Mesendoderm (in vitro differentiated cells): Measurements from ENCODE around the gene RXRG.

Source experiments
- DNase-seq: peaks from one replicate; pipeline ENCODE4 v3.0.0; 2013
- H2AK5ac ChIP-seq: 2 replicates; pipeline ENCODE4 v1.6.1; 2013; ENCODE audit warnings: low read length, inconsistent platforms
- H2BK120ac ChIP-seq: 2 replicates; pipeline ENCODE4 v1.6.1; 2013; ENCODE audit warnings: low read depth, mild to moderate bottlenecking, low read length, moderate library complexity, mixed read lengths
- H2BK15ac ChIP-seq: replicated peaks from 2 replicates; pipeline ENCODE4 v1.6.1; 2013; ENCODE audit warnings: low read depth, mild to moderate bottlenecking, moderate library complexity
- H2BK5ac ChIP-seq: 2 replicates; pipeline ENCODE4 v1.6.1; 2013; ENCODE audit warnings: low read length, inconsistent platforms
- H3K18ac ChIP-seq: 2 replicates; pipeline ENCODE4 v1.6.1; 2013; ENCODE audit warnings: mild to moderate bottlenecking, low read length, mixed read lengths
- H3K23ac ChIP-seq: one replicate; pipeline ENCODE4 v1.6.1; 2013; ENCODE audit warnings: low read length
- H3K27ac ChIP-seq: 2 replicates; pipeline ENCODE4 v1.5.1; 2013; ENCODE audit warnings: low read depth, mild to moderate bottlenecking, inconsistent platforms, low read length, moderate library complexity
- H3K27me3 ChIP-seq: 2 replicates; pipeline ENCODE4 v1.6.1; 2013; ENCODE audit warnings: low read length, control low read depth, mild to moderate bottlenecking, inconsistent platforms; ENCODE audit not compliant: insufficient read depth, poor library complexity
- H3K36me3 ChIP-seq: 2 replicates; pipeline ENCODE4 v1.6.1; 2013; ENCODE audit warnings: low read length, inconsistent platforms; ENCODE audit not compliant: control insufficient read depth, insufficient read depth
- H3K4ac ChIP-seq: one replicate; pipeline ENCODE4 v1.6.1; 2013; ENCODE audit warnings: low read depth, mild to moderate bottlenecking, low read length, moderate library complexity
- H3K4me1 ChIP-seq: 2 replicates; pipeline ENCODE4 v1.6.1; 2013; ENCODE audit warnings: low read depth, low read length, inconsistent platforms; ENCODE audit not compliant: control insufficient read depth
- H3K4me2 ChIP-seq: 2 replicates; pipeline ENCODE4 v1.6.1; 2013; ENCODE audit warnings: low read length
- H3K4me3 ChIP-seq: 2 replicates; pipeline ENCODE4 v1.5.1; 2013; ENCODE audit warnings: mild to moderate bottlenecking, low read length
- H3K56ac ChIP-seq: one replicate; pipeline ENCODE4 v1.6.1; 2013; ENCODE audit warnings: low read length
- H3K79me1 ChIP-seq: 2 replicates; pipeline ENCODE4 v1.6.1; 2013; ENCODE audit warnings: low read length, inconsistent platforms
- H3K79me2 ChIP-seq: 2 replicates; pipeline ENCODE4 v1.6.1; 2013; ENCODE audit warnings: mild to moderate bottlenecking, low read length; ENCODE audit not compliant: control insufficient read depth, insufficient read depth
- H3K9ac ChIP-seq: 2 replicates; pipeline ENCODE4 v1.6.1; 2013; ENCODE audit warnings: low read length, inconsistent platforms
- H4K5ac ChIP-seq: one replicate; pipeline ENCODE4 v1.6.1; 2013; ENCODE audit warnings: low read length
- H4K8ac ChIP-seq: one replicate; pipeline ENCODE4 v1.6.1; 2013; ENCODE audit warnings: low read depth, mild to moderate bottlenecking, control low read depth, low read length, moderate library complexity
- WGBS: extraction: QIAGEN DNeasy Blood & Tissue Kit; methylation state at CpG from one replicate; pipeline ENCODE4 v1.1.7; 2013; ENCODE audit warnings: low lambda C conversion rate, missing lambda C conversion rate; ENCODE audit not compliant: insufficient coverage; ENCODE audit errors: extremely low coverage; 5-methylcytosine and 5-hydroxymethylcytosine counted together

The RXRG gene

DNA sequence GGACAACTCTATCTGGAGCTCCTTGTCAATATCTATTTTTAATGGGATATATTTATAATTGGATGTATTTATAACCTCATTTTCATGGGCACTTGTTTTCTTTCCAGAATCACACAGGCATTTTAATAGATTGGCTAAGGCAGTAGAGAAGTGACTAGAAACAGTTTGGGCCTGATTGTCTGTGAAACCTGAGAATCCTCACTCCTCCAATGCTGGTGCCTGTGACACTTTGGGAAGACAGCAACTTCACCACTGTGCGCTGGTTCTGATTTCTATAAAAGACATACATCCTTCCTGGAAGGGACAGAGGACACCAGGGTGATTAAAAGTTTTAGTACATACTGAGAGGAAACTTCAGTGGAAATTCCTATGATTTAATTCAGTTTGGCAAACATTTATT is 39.6 kb upstream of the RXRG start:
- no peak overlapping the region for H3K27ac ChIP-seq
- no CpG with 5 or more reads among the region's 1 CpG for WGBS
- no peaks in the 10 kb centered on the region for H3K4me1 ChIP-seq
- no peak overlapping the region for H2AK5ac ChIP-seq
- H3K4me3 ChIP-seq = no peak overlapping the region
- no peak overlapping the region for H3K18ac ChIP-seq
- H3K23ac ChIP-seq = no peak overlapping the region
- H3K4ac ChIP-seq = no peak overlapping the region
- DNase-seq = no peak
- no peaks in the 10 kb centered on the region for H3K27me3 ChIP-seq
- no peaks in the 10 kb centered on the region for H3K36me3 ChIP-seq
- no peak overlapping the region for H2BK15ac ChIP-seq
- H3K79me2 ChIP-seq = no peaks in the 10 kb centered on the region
- no peaks in the 10 kb centered on the region for H3K79me1 ChIP-seq
- no peak overlapping the region for H3K56ac ChIP-seq
- no peak overlapping the region for H4K5ac ChIP-seq
- no peak overlapping the region for H3K4me2 ChIP-seq
- no peak overlapping the region for H3K9ac ChIP-seq
- H4K8ac ChIP-seq = no peak overlapping the region
- H2BK5ac ChIP-seq = no peak overlapping the region
- no peak overlapping the region for H2BK120ac ChIP-seq

DNA sequence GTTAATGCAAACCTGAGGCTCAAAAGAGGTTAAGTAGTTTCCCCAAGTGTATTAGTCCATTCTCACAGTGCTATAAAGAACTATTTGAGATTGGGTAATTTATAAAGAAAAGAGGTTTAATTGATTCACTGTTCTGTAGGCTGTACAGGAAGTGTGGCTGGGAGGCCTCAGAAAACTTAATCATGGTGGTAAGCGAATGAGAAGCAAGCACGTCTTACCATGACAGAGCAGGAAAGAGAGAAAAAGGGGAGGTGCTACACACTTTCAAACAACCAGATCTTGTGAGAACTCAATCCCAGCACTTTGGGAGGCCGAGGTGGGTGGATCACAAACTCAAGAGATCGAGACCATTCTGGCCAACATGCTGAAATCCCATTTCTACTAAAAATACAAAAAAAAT is 38.5 kb upstream of the RXRG start:
- no peak overlapping the region for H2BK120ac ChIP-seq
- no peaks in the 10 kb centered on the region for H3K27me3 ChIP-seq
- no CpG with 5 or more reads among the region's 4 CpGs for WGBS
- H2BK15ac ChIP-seq = no peak overlapping the region
- H3K79me2 ChIP-seq = no peaks in the 10 kb centered on the region
- H3K4me3 ChIP-seq = no peak overlapping the region
- no peaks in the 10 kb centered on the region for H3K79me1 ChIP-seq
- no peak overlapping the region for H3K18ac ChIP-seq
- no peak overlapping the region for H2BK5ac ChIP-seq
- no peak overlapping the region for H3K9ac ChIP-seq
- no peak overlapping the region for H3K56ac ChIP-seq
- no peak overlapping the region for H2AK5ac ChIP-seq
- H4K8ac ChIP-seq = no peak overlapping the region
- no peaks in the 10 kb centered on the region for H3K36me3 ChIP-seq
- no peak for DNase-seq
- no peaks in the 10 kb centered on the region for H3K4me1 ChIP-seq
- no peak overlapping the region for H3K4me2 ChIP-seq
- H3K4ac ChIP-seq = no peak overlapping the region
- no peak overlapping the region for H3K23ac ChIP-seq
- H3K27ac ChIP-seq = no peak overlapping the region
- no peak overlapping the region for H4K5ac ChIP-seq

DNA sequence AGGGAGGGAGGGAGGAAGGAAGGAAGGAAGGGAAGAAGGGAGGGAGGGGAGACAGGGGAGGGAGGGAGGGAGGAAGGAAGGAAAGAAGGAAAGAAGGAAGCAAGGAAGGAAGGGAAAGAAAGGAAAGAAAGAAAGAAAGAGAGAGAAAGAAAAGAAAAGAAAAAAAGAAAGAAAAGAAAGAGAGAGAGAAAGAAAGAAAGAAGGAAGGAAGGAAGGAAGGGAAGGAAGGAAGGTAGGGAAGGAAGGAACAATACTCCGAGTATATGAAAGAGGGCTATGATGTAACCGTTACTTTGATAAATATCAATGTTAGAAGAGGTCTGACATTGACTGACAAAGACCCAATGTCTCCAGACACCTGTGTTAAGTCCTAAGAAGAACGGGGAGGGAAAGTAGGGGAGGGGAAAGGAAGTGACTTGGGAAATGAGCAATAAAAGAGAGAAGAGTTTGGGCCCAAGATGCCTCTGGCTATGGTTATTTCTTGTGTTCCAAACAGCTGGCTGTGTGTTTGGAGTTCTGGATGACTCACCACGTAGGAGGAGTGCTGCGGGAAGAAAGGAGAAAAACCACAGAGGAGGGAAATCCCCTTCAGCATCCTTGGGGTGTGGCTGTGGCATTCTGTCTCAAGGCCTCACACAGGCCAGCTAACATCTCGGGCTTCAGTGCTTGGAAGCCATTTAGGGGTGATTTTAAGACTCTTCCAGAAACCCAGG is 37.0 kb upstream of the RXRG start:
- Histone ChIP-seq H2BK15ac (no peak overlapping the region), H3K4me1 (no peaks in the 10 kb centered on the region), H3K4me3 (no peak overlapping the region), H4K8ac (no peak overlapping the region), H3K23ac (no peak overlapping the region), H3K79me1 (no peaks in the 10 kb centered on the region), H3K18ac (no peak overlapping the region), H2BK5ac (no peak overlapping the region), H3K4ac (no peak overlapping the region), H2BK120ac (no peak overlapping the region), H3K56ac (no peak overlapping the region), H3K9ac (no peak overlapping the region), H3K36me3 (no peaks in the 10 kb centered on the region), H3K27me3 (no peaks in the 10 kb centered on the region), H4K5ac (no peak overlapping the region), H3K27ac (no peak overlapping the region), H3K79me2 (no peaks in the 10 kb centered on the region), H2AK5ac (no peak overlapping the region), H3K4me2 (no peak overlapping the region)
- peak; percentile 35 for DNase-seq
- no CpG with 5 or more reads among the region's 6 CpGs for WGBS

DNA sequence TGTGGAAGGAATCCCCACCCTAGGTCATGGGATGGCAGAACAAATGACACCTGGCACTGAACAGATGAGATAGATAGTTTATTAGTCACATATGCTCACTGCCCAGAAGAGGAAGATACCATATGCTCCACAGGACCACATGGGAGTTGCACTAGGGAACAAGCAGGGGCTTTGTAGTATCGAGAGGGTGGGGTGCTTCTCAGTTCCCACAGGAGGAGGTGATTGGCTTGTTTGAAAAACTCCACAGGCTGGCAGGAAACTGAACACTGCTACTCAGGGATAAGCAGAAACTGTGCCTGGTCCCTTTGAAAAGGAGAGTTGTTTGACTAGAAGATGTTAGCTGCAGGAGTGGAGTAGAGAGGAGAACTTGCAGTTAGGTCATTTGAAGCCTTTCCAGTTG is 31.9 kb upstream of the RXRG start:
- DNase-seq = no peak
- Histone ChIP-seq H3K27me3 (no peaks in the 10 kb centered on the region), H3K18ac (no peak overlapping the region), H3K4me3 (no peak overlapping the region), H4K5ac (no peak overlapping the region), H4K8ac (no peak overlapping the region), H2BK15ac (no peak overlapping the region), H3K23ac (no peak overlapping the region), H3K9ac (no peak overlapping the region), H2AK5ac (no peak overlapping the region), H3K79me2 (no peaks in the 10 kb centered on the region), H2BK5ac (no peak overlapping the region), H3K4ac (no peak overlapping the region), H3K79me1 (no peaks in the 10 kb centered on the region), H3K4me1 (no peaks in the 10 kb centered on the region), H3K4me2 (no peak overlapping the region), H2BK120ac (no peak overlapping the region), H3K56ac (no peak overlapping the region), H3K27ac (no peak overlapping the region), H3K36me3 (no peaks in the 10 kb centered on the region)
- no CpG with 5 or more reads among the region's 1 CpG for WGBS

DNA sequence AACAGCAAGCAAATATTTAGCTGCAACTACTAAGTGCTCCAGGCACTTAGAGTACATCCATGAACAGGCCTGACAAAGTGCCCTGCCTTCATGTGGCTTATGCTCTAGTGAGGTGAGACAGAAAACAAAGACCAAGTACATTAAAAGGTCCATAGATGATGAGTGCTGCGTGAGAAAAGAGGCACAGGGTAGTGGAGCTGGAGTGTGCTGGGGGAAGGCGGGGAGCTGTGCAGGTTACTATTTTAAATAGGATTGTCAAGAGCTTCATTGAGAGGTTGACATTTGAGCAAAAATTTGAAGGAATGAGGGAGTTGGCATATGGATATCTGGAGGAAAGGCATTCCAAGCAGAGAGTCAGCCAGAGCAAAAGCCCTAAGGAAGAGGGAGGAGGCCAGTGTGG is 29.3 kb upstream of the RXRG start:
- no peaks in the 10 kb centered on the region for H3K4me1 ChIP-seq
- WGBS = no CpG with 5 or more reads among the region's 2 CpGs
- H3K23ac ChIP-seq = no peak overlapping the region
- H3K79me1 ChIP-seq = no peaks in the 10 kb centered on the region
- H3K4ac ChIP-seq = no peak overlapping the region
- no peak overlapping the region for H3K9ac ChIP-seq
- H3K4me2 ChIP-seq = no peak overlapping the region
- no peaks in the 10 kb centered on the region for H3K79me2 ChIP-seq
- H3K27ac ChIP-seq = no peak overlapping the region
- no peak overlapping the region for H3K4me3 ChIP-seq
- no peak overlapping the region for H2BK15ac ChIP-seq
- H3K56ac ChIP-seq = no peak overlapping the region
- H4K5ac ChIP-seq = no peak overlapping the region
- H4K8ac ChIP-seq = no peak overlapping the region
- H3K36me3 ChIP-seq = no peaks in the 10 kb centered on the region
- no peak overlapping the region for H2BK5ac ChIP-seq
- H3K27me3 ChIP-seq = no peaks in the 10 kb centered on the region
- DNase-seq = no peak
- H3K18ac ChIP-seq = no peak overlapping the region
- no peak overlapping the region for H2AK5ac ChIP-seq
- H2BK120ac ChIP-seq = no peak overlapping the region

DNA sequence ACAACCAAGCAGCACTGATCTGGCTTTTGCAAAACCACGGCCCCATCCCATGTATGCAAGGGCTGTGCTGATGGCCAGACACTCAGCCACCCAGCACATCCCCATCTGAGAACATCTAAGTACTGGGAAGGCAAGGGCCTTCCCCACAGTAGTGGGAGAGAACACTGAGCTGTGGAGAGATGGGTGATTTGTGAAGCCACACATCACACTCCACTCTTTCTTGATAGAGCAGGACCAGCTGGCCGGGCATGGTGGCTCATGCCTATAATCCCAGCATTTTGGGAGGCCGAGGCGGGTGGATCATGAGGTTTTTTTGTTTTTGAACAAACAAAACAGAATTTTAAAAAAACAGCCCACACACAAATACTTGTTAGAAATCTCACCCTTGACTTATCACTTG is 28.2 kb upstream of the RXRG start:
- H3K27me3 ChIP-seq = no peaks in the 10 kb centered on the region
- H2BK15ac ChIP-seq = no peak overlapping the region
- no peak overlapping the region for H3K18ac ChIP-seq
- no peak overlapping the region for H3K4me2 ChIP-seq
- H3K79me2 ChIP-seq = no peaks in the 10 kb centered on the region
- WGBS = no CpG with 5 or more reads among the region's 4 CpGs
- no peak overlapping the region for H3K9ac ChIP-seq
- H3K56ac ChIP-seq = no peak overlapping the region
- H3K27ac ChIP-seq = no peak overlapping the region
- no peak overlapping the region for H3K4me3 ChIP-seq
- no peak overlapping the region for H4K8ac ChIP-seq
- H2BK120ac ChIP-seq = no peak overlapping the region
- no peak overlapping the region for H3K23ac ChIP-seq
- H3K79me1 ChIP-seq = no peaks in the 10 kb centered on the region
- H3K36me3 ChIP-seq = no peaks in the 10 kb centered on the region
- no peak overlapping the region for H4K5ac ChIP-seq
- no peak overlapping the region for H2AK5ac ChIP-seq
- no peaks in the 10 kb centered on the region for H3K4me1 ChIP-seq
- no peak overlapping the region for H3K4ac ChIP-seq
- no peak overlapping the region for H2BK5ac ChIP-seq
- no peak for DNase-seq
